Measurements from ENCODE around the gene PCID2.
"Not testable (repeated sequence)": the region's sequence is repeated elsewhere in the genome, so short reads cannot be mapped to it uniquely, and the experiment has no call there.

Gene PCID2

DNA sequence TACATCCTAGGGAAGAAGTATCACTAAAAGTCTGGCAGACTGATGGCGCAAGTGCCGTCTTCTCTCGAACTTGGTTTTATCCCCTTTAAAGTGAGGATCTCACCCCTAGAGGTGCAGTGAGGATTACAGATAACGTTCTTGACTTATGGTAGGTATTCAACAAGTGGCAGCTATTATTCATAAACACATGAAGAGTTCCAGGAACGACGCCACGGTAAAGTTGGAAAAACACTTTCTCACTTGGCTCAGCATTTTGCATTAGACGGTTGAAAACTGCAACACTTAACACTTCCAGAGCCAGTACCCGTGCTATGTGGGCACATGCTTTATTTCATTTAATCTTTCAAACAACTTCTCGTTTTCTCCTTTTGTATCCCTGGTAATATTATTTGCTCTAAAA is 41.3 kb downstream of the PCID2 start:
- DNase-seq (ENCODE audit: low read depth, low spot score) = no peak

DNA sequence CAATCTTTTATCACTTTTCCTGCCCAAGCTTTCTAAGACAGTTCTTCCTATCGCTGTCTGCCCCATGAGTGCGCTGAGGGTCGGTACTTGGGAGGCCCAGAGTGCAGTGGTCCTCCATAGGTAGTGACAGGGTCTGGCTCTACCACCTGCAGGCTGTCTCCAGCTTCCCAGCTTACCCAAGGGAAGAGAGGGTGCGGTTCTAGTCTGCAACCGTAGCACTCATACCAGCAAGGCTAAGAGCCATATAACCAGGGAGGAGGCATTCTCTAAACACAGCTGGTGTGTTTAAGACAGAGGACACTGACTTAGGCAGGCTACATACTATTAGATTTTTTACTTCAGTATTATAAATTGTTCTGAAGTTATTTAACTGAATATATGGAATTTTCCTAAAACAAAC is 41.8 kb downstream of the PCID2 start:
- DNase-seq (ENCODE audit: low read depth, low spot score) = no peak

DNA sequence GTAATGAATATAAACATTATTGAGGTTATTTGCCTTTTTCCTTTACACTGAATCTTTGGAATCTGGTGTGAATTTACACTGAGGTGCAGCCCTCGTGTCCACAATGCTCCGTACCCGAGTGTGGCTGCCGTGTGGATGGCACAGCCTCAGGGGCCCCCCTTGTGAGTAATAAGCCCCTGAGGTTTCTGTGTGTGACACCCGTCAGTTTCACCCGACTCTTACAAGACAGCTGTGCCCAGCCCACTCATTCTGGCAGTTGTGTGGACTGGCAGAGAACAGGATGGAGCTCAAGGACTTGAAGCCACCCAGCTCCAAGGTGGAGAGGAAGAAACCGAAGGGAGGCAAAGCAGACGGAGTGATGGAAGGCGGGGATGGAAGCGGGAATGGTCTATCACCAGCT is 42.2 kb downstream of the PCID2 start:
- no peak for DNase-seq (ENCODE audit: low read depth, low spot score)

DNA sequence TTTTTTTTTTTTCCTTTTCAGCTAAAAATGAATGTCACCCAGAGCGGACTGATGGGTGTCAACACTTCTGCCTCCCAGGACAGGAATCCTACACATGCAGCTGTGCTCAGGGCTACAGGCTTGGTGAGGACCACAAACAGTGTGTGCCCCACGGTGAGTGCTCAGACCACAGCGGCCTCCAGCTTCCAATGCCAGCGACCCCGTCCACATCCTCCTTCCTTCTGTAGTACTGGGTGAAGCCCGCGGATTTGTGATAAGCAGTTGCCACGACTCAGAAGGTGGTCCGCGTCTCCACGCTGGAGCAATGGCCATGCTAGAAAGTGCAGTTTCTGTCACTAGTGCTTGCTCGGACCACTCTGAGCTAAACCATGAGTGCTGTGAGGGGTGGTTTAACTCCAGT is 44.0 kb downstream of the PCID2 start:
- no peak for DNase-seq (ENCODE audit: low read depth, low spot score)

DNA sequence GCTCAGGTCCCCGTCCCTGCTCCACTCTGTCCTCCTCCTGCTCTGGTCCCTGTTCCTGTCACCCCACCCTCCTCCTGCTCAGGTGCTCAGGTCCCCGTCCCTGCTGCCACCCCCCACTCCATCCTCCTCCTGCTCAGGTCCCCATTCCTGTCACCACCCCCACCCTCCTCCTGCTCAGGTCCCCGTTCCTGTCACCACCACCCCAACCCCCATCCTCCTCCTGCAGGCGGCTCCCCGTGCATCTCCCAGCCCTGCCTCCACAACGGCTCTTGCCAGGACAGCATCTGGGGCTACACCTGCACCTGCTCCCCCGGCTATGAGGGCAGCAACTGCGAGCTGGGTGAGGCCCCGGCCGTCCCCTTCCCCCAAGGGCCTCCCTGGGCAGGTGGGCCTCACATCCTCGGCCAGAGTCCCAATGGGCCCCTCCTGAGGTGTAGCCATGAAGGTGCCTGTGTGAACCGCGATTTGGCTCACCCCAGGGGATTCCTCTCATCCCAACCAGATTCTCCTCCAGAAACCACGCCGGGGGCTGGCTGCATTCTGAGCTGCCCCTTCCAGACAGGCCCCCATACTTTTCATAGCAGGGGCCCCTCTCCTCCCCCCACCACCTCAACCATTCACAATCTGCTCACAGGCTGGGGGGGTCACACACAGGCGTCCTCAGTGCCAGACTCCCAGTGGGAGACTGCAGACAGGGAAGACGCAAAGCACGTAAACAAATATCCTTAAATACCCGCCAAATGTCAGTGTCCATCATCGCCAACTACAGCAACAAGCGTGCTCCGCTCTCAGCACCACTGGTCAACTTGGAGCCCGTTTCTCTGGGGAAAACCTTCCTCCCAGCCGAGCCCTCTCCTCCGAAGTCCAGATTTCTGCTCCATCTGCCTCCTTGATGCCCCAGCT is 45.4 kb downstream of the PCID2 start:
- DNase-seq (ENCODE audit: low read depth, low spot score) = no peak

DNA sequence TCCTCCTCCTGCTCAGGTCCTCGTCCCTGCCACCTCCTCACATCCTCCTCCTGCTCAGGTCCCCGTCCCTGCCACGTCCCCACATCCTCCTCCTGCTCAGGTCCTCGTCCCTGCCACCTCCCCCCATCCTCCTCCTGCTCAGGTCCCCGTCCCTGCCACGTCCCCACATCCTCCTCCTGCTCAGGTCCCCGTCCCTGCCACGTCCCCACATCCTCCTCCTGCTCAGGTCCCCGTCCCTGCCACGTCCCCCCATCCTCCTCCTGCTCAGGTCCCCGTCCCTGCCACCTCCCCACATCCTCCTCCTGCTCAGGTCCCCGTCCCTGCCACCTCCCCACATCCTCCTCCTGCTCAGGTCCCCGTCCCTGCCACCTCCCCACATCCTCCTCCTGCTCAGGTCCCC is 46.5 kb downstream of the PCID2 start:
- DNase-seq (ENCODE audit: low read depth, low spot score) = not testable (repeated sequence)

DNA sequence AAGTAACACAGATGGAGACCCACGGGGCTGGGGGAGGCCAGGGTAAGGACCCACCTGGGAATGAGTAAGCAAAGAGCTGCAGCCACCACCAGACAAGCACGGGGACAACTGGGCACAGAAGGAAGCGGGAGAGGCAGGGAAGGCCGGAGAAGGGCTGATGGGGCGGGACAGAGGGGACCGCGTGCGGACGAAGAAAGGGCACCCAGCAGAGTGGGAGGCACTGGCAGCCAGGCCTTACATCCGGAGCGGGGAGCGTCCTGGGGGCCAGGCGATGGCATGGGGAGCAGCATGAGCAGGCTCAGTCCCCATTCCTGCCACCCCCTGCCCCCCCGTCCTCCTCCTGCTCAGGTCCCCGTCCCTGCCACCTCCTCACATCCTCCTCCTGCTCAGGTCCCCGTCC is 47.0 kb downstream of the PCID2 start:
- DNase-seq (ENCODE audit: low read depth, low spot score) = no peak

DNA sequence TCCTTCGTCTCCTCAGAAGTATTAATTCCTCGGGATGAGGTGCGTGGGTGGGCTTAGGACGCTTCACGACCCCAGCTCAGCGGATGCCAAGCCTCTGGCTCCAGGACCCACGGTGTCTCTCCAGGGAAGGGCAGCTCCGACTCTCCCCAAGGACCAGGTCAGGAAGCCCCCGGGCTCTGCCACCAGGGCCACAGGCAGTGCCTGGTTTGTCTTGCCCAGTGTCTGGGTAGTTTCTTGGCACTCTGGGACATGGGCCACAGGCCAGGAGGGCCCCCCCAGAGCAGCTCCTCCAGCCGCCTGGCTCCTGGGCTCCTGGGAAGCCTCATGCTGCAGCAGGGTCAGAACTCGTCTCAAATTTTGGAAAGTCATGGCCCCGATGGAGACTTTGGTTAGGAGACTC is 47.5 kb downstream of the PCID2 start:
- DNase-seq (ENCODE audit: low read depth, low spot score) = no peak

DNA sequence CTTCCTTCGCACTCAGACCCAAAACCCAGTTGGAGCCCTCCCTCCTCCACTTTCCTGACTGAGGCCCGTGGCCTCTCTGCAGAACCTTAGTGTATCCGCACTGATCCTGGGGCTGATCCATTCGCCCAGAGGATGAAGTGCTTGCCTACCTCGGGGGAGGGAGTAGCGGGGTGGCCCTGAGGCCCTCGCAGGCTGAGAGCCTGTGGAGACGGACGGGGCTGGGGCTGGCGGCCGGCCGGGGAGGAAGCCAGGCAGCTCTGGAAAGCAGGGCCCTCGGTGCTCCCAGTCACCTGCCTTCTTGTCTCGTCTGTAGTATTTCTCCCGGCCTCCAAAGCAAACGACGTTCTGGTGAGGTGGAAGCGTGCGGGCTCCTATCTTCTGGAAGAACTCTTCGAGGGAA is 48.8 kb downstream of the PCID2 start:
- no peak for DNase-seq (ENCODE audit: low read depth, low spot score)

DNA sequence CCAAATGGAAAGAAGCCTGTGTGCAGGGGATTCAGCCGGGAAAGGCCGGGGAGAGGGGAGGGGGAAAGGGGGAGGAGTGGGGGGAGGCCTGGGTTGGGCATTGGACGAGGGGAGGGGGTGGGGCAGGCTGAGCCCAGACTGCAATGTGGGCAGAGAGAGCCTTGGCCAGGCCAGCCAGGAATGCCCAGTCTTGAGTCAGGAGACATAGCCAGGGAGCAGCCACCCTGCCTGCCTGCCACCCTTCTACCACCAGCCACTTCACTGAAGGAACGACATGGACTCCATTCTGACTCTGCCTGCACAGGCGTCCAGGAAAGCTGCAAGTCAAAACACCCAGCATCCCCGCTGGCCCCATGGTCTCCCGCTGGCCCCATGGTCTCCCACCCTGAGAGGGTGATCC is 49.5 kb downstream of the PCID2 start:
- DNase-seq (ENCODE audit: low read depth, low spot score) = no peak

DNA sequence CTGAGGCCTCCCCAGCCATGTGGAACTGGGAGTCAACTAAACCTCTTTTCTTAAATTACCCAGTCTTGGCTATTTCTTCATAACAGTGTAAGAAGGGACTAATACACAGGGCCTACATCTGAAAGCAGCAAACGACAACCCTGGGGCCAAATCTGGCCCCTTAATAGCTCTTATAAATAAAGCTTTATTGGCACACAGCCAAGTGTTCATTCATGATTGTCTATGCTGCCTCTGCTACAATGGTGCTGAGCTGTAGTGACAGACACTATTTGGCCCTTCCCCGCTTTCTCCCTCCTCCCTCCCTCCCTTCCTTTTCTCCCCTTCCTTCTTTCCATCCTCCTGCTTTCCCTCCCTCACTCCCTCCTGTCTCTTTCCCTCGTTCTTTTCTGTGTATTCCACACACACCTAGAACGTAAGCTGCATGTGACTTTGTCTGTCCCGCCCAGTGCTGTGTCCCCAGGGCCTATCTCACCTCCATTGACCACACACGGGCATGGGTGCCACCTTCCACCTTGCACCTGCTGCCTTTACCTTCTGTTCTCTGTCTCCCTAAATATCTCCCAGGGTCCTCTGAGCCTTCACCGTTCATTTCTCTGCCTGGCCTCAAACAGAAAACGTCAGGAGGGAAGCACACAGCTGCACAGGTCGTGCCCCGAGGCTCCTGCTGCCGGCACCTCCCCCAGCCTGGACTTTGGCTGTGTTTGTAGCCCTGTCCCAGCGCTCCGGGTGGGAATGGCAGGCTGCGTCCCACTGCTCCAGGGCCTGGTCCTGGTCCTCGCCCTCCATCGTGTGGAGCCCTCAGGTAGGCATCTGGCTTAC is 50.3 kb downstream of the PCID2 start, which contains the start of gene PROZ:
Gene PROZ (plus strand): TSS at position 720 of the 819 bp plus-strand sequence. CDS start 13 bp downstream, at position 733.
- no peak for DNase-seq (ENCODE audit: low read depth, low spot score)

DNA sequence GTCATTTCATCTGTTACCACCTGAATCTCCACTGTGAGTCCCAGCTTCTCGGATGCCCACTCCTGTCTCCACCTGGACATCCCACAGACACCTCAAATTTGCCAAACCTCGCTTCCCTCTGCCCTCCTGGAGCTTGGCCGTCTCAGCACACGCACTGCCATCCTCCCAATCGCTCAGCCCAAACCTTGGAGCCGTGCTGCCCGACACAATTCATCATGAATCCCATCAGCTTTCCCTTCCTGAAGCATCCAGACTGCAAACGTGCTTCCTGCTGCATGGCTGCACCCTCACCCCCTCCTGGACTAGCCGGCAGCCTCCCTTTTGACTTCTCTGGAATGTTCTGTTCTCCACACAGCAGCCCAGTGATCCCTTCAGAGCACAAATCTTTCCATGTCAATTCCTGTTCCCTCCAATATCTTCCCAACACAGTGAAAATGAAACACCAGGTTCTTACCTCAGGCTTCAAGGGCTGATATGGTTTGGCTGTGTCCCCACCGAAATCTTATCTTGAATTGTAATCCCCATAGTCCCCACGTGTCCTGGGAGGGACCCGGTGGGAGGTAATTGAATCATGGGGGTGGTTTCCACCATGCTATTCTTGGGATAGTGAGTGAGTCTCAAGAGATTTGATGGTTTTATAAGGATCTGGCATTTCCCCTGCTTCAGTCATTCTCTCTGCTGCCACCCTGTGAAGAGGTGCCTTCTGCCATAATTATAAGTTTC is 51.1 kb downstream of the PCID2 start:
- DNase-seq (ENCODE audit: low read depth, low spot score) = no peak

DNA sequence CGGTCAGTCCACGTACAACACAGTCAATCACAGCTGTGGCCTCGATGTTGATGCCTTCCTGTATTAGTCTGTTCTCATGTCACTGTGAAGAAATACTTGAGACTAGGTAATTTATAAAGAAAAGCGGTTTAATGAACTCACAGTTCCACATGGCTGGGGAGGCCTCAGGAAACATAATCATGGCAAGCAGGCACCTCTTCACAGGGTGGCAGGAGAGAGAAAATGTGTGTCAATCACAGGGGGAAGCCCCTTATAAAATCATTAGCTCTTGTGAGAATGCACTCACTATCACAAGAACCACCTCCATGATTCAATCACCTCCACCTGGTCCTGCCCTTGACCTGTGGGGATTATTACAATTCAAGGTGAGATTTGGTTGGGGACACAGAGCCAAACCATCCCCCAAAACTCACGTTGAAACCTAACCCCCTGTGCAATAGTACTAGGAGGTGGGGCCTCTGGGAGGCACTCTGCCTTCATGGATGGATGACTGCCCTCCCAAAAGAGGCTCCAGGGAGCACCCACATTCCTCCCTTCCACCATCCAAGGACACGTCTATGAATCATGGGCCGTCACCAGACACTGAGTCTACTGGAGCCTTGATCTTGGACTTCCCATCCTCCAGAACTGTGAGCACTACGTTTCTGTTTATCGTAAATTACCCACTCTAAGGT is 52.4 kb downstream of the PCID2 start:
- DNase-seq (ENCODE audit: low read depth, low spot score) = no peak

DNA sequence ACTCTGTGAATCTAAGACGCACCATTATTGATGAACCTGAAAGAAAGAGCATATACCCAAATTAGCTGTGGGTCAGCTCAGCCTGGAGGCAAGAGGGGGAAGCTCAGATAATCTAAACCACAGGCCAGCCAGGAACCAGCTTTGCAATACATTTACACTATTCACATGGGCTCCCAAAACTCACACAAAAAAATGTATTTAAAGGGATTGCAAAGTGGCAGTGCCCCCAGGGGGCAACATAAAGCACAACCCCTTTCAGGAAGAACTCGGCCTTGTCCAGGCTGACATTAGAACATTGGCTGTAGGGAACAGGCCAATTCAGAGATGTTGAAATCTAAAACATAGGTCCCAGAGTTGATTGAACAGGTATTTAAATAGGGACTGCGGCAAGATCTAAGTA is 53.3 kb downstream of the PCID2 start:
- no peak for DNase-seq (ENCODE audit: low read depth, low spot score)

DNA sequence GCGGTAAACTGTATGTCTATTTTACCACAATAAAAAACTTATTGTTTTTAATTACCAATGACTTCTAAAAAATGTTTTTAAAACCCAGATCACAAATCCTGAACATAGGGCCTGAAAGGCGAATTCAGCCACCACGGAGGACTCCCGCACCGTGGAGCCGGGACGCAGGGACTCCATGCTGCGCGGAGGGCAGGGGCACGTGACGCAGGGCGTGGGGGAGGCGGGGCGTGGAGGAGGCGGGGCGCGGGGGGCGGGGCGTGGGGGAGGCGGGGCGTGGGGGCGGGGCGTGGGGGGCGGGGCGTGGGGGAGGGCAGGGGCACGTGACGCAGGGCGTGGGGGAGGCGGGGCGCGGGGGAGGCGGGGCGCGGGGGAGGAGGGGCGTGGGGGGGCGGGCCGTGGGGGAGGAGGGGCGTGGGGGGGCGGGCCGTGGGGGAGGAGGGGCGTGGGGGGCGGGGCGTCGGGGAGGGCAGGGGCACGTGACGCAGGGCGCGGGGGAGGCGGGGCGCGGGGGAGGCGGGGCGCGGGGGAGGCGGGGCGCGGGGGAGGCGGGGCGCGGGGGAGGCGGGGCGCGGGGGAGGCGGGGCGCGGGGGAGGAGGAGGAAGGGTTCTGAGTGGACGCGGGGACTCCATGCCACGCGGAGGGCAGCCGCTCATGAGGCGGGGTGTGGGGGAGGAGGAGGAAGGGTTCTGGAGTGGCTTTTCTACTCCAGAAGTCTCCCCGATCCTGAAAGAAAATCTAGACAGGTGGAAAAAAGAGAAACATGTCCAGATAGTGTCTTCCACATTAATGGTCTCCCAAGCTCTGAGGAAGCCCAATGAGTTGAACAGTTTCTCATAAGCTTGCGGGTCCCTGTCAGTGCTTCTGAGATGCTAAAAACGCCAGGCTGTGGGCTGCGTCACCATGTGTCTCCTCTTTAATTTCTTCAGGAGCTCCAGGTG is 54.4 kb downstream of the PCID2 start:
- DNase-seq (ENCODE audit: low read depth, low spot score) = peak; percentile 45

DNA sequence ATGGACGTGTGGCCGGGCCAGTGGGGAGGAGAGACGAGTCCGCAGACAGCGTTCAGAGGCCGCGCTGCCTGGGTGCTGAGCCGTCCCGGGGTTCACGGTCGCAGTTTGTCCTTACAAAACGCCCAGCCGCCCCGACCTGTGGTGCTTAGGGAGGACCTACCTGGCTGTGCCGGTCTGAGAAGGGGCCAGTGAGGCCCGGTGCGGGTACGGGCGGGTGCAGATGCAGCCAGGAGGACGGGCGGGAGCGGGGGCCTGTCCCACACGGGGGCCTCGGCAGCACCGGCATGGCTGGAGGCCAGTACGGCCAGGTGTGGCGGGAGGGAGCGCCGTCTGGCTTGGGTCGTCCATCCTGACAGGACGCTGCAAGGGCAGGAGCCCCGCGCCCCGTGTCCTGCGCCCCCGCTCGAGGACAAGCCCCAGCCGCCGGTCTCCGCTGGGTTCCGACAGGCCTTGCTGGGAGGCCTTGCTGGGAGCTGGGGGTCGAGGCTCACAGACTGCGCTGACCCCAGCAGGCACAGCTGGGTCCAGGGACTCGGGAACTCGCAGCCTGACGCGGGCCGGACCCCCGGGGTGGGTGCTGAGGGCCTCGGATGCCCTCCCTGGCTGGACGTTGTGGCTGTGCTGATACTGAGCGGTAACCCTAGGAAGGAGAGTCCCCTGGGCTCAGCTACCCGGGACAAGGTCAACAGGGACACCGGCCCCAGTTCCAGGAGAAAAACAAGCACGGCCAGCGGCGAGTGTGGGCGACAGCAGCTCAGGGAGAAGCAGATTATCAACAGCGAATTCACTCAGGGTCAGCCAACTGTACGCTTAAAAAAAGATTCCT is 55.3 kb downstream of the PCID2 start:
- no peak for DNase-seq (ENCODE audit: low read depth, low spot score)

DNA sequence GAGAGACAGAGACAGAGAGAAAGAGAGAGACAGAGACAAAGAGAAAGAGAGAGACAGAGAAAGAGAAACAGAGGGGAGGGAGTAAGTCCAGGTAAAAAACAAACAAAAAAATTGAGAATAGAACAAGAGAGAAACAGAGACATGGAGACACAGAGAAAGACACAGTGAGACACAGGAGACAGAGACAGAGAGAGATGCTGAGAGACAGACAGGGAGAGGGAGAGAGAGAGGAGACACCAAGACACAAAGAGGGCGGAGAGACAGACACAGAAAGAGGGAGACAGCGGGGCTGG is 55.8 kb downstream of the PCID2 start:
- no peak for DNase-seq (ENCODE audit: low read depth, low spot score)

DNA sequence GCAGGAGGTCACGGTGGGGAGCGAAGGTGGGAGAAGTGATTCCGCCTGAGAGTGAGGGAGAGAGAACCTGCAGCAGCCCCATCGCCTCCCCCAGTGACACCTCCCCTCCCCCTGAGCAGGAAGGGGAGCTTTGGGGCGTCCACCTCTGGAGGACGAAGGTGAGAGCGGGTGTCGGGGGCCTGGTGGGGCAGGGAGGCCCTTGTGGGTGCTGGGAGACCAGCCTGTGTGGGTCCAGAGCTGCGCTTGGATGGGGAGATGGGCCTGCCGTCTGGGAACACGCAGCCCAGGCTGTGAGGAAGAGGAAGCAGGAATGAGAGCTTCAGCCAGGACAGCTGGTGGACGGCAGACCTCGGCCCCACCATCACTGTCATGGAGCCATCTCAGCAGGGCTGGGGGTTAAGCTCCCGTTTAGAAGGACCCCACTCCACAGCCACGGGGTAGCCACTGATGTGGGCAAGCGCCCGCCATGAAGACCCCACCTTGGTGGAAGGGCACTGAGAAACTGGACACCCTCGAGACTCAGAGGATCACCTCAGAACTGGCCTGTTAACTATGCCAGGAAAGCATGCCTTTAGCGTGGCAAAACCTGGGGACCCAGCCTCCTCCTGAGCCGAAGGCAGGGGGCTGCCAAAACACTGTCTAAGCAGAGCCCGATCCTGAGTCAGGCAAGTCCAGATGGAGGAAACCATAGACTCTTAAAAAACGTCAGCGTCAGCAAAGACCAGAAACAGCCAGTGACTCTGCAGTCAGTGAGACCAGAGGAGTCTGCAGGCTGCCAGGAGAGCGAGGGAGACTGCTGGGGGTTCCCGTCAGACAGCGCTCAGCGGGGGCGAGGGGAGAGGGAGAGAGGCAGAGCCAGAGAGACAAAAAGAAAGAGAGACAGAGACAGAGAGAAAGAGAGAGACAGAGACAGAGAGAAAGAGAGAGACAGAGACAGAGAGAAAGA is 56.5 kb downstream of the PCID2 start:
- DNase-seq (ENCODE audit: low read depth, low spot score) = no peak

Measured in activated naive CD8-positive, alpha-beta T cell treated with anti-CD3 and anti-CD28 coated beads, Interleukin-2, amount 50 U/mL, for 16 hours (primary cell).